Measurements from ENCODE around the gene RACGAP1. TPM values are rescaled to one million over a fixed set of nuclear protein-coding genes. Genes with fewer than 3 reads are reported as not detected.

Gene RACGAP1
- total RNA-seq, 3 donors from 2014 or later (not counting 1 experiment from before 2014, with no cell fraction given) = 6.1 to 11.6 (median 8.7) TPM

- H3K4me3 Mint-ChIP-seq = no peak overlapping the region
- 36% methylated on average over 1 of the region's 1 CpG for WGBS (ENCODE audit: insufficient coverage)
- H3K27ac Mint-ChIP-seq = no peak overlapping the region
- peaks cover 35 to 37% of the 10 kb centered on the region in 2 donors for H3K27me3 Mint-ChIP-seq (ENCODE audit: low read depth in 2 of 2)
- no peaks in the 10 kb centered on the region for H3K4me1 Mint-ChIP-seq
- TF ChIP-seq CTCF (IDR thresholded peaks at IDR 0.05) = no peak
- intact Hi-C loops (cut with micrococcal nuclease) = no loop called here
- H3K36me3 Mint-ChIP-seq = no peaks in the 10 kb centered on the region
- Histone ChIP-seq H3K4me1 (ENCODE audit: control insufficient read depth, insufficient read depth, low read length) (no peaks in the 10 kb centered on the region), H3K36me3 (ENCODE audit: control insufficient read depth, insufficient read depth, low read length) (no peaks in the 10 kb centered on the region), H3K27ac (ENCODE audit: low read length) (no peak overlapping the region), H3K27me3 (ENCODE audit: control insufficient read depth, insufficient read depth, low read length) (peaks cover 7% of the 10 kb centered on the region), H3K9me3 (ENCODE audit: control insufficient read depth, insufficient read depth, low read length) (no peaks in the 10 kb centered on the region), H3K4me3 (ENCODE audit: low read length) (no peak overlapping the region)
- no peak for ATAC-seq
- no peak for DNase-seq
- no peaks in the 10 kb centered on the region for H3K9me3 Mint-ChIP-seq
These were observed 72.8 kb downstream of the RACGAP1 start for GRCh38 chr12:49952391-49953055.

GRCh38 chr12:49951411-49952240 lies 73.7 kb downstream of the RACGAP1 start:
- H3K27me3 ChIP-seq (ENCODE audit: control insufficient read depth, insufficient read depth, low read length) = peaks cover 7% of the 10 kb centered on the region
- no peak for TF ChIP-seq CTCF (IDR thresholded peaks at IDR 0.05)
- Mint-ChIP-seq H3K4me3 (no peak overlapping the region), H3K27me3 (ENCODE audit: low read depth in 2 of 2) (peaks cover 26 to 31% of the 10 kb centered on the region in 2 donors), H3K4me1 (no peaks in the 10 kb centered on the region), H3K27ac (no peak overlapping the region), H3K9me3 (no peaks in the 10 kb centered on the region), H3K36me3 (no peaks in the 10 kb centered on the region)
- 69% methylated on average over 14 of the region's 14 CpGs for WGBS (ENCODE audit: insufficient coverage)
- intact Hi-C loops (cut with micrococcal nuclease) = no loop called here
- H3K9me3 ChIP-seq (ENCODE audit: control insufficient read depth, insufficient read depth, low read length) = no peaks in the 10 kb centered on the region
- DNase-seq = no peak
- no peak overlapping the region for H3K27ac ChIP-seq (ENCODE audit: low read length)
- H3K36me3 ChIP-seq (ENCODE audit: control insufficient read depth, insufficient read depth, low read length) = no peaks in the 10 kb centered on the region
- H3K4me1 ChIP-seq (ENCODE audit: control insufficient read depth, insufficient read depth, low read length) = no peaks in the 10 kb centered on the region
- no peak overlapping the region for H3K4me3 ChIP-seq (ENCODE audit: low read length)
- ATAC-seq = no peak

GRCh38 chr12:49950273-49951251 lies 74.7 kb downstream of the RACGAP1 start, which contains the start of gene AQP2:
Gene AQP2 (plus strand): TSS chr12:49950737. CDS start chr12:49950831, 94 bp downstream.
- Mint-ChIP-seq H3K4me3 (no peak within 1 kb of the TSS), H3K27ac (no peak within 1 kb of the TSS), H3K9me3 (no peaks in the 10 kb centered on the region), H3K27me3 (ENCODE audit: low read depth in 2 of 2) (peaks cover 31 to 34% of the 10 kb centered on the region in 2 donors), H3K4me1 (peaks cover 8% of the 10 kb centered on the region in 2 donors), H3K36me3 (no peaks in the 10 kb centered on the region)
- H3K9me3 ChIP-seq (ENCODE audit: control insufficient read depth, insufficient read depth, low read length) = no peaks in the 10 kb centered on the region
- DNase-seq (no peak), ATAC-seq (no peak)
- no peak for TF ChIP-seq CTCF (IDR thresholded peaks at IDR 0.05)
- H3K27ac ChIP-seq (ENCODE audit: low read length) = no peak within 1 kb of the TSS
- no peak within 1 kb of the TSS for H3K4me3 ChIP-seq (ENCODE audit: low read length)
- WGBS (ENCODE audit: insufficient coverage) = 87% methylated on average over 32 of the region's 32 CpGs
- H3K36me3 ChIP-seq (ENCODE audit: control insufficient read depth, insufficient read depth, low read length) = no peaks in the 10 kb centered on the region
- H3K4me1 ChIP-seq (ENCODE audit: control insufficient read depth, insufficient read depth, low read length) = peaks cover 2% of the 10 kb centered on the region
- peaks cover 3% of the 10 kb centered on the region for H3K27me3 ChIP-seq (ENCODE audit: control insufficient read depth, insufficient read depth, low read length)
- intact Hi-C loops (cut with micrococcal nuclease) = no loop called here

All from natural killer cell (primary cell).